ENCODE results near the gene MMP14.
"Not testable (repeated sequence)": the region's sequence is repeated elsewhere in the genome, so short reads cannot be mapped to it uniquely, and the experiment has no call there.

MMP14 gene

DNA sequence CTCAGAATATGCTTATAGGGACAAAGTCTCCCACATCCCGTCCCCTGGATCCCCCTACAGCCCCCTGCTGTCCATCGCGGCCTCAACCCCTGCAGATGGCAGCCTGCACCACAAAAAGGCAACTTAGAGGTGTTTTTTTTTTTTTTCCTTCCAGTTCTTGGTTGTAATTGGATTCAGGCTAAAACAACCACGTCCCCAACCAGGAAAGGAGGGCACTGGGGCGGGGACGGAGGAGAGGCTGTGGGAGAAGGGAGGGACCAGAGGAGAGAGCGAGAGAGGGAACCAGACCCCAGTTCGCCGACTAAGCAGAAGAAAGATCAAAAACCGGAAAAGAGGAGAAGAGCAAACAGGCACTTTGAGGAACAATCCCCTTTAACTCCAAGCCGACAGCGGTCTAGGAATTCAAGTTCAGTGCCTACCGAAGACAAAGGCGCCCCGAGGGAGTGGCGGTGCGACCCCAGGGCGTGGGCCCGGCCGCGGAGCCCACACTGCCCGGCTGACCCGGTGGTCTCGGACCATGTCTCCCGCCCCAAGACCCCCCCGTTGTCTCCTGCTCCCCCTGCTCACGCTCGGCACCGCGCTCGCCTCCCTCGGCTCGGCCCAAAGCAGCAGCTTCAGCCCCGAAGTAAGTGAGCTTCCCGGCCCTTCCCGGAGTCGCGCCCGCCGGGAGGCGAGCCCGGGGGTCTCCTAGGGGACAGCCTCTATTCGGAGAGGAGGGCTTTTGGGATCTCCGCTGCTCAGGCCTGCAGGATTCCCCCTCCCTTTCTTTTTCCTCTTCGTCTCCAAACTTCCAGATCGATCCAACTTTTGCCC, at the start of gene MMP14:
TSS of gene MMP14 (plus strand) at position 285 of the 813 bp plus-strand sequence. CDS start at position 518, 233 bp downstream.
- DNase-seq: no peak

GRCh38 chr14:22786685-22787084, 49.7 kb upstream of the MMP14 start:
- no peak for DNase-seq

DNA sequence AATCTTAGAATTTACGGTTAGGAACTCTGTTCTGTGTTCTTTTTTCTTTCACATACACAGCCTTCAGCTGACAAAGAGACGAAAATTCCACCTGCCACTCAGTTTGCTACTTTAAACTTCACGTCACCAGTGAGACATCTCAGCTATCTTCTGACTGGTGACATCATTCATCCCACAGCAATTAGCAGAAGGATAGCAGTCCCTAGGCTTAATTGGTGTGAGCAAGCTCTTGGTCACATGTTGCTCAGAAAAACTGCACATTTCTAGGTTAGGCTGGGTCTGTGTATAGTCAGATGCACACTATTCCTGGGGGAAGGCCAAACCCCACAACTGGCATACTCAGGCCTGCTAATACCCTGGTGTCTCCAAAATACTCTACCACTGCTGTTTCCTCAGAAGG, 45.1 kb upstream of the MMP14 start:
- no peak for DNase-seq

DNA sequence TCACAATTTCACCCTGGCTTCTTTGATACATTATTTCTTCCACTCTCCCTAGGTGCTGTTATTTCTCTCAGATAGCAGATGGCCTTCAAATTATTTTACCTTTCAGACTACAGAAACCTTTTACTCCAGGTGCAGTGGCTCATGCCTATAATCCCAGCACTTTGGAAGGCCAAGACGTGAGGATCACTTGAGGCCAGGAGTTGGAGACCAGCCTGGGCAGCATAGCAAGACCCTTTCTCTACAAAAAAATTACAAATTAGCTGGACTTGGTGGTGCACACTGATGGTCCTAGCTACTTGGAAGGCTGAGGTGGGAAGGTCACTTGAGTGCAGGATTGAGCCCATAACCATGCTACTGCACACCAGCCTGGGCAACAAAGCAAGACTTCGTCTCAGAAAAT, 44.2 kb upstream of the MMP14 start:
- no peak for DNase-seq

- DNase-seq: not testable (repeated sequence)
These were observed 42.8 kb upstream of the MMP14 start for GRCh38 chr14:22793550-22793949.

- no peak for DNase-seq
These were observed 42.4 kb upstream of the MMP14 start for GRCh38 chr14:22793976-22794375.

DNA sequence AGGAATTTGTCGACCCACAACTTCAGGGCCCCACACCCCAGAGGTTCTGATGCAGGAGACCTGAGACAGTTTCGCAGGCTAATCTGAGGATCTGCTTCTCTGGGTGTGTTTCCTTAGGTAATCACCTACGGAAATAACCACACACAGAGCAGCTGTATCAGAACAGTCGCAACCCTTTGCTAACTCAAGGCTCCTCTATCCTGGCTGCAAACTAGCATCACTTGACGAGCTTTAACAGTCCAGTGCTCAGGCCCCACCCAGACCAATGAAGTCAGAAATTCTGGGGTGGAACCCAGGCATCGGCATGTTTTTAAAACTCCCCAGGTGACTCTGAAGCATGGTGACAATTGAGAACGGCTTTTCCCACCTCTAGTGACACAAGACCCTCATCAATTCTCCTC, 41.8 kb upstream of the MMP14 start:
- no peak for DNase-seq

- DNase-seq: no peak
These were observed 40.2 kb upstream of the MMP14 start for GRCh38 chr14:22796087-22796707.

- DNase-seq: no peak
These were observed 39.1 kb upstream of the MMP14 start for GRCh38 chr14:22797017-22797917.

GRCh38 chr14:22798528-22798927, 37.9 kb upstream of the MMP14 start:
- no peak for DNase-seq

DNA sequence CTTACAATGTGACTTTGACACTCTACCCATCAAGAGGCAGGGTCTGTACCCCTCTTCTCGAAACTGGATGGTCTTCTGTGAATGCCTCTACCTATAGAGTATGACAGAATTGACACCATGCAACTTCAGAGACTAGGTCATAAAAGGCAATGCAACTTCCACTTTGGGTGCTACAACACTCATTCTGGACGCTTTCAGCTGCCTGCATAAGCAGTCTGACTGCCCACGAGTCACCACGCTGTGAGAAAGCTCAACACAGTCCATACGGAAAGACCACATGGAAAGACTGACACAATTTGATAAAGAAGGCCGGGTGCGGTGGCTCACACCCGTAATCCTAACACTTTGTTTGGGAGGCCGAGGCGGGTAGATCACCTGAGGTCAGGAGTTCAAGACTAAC, 36.0 kb upstream of the MMP14 start:
- DNase-seq: no peak

DNA sequence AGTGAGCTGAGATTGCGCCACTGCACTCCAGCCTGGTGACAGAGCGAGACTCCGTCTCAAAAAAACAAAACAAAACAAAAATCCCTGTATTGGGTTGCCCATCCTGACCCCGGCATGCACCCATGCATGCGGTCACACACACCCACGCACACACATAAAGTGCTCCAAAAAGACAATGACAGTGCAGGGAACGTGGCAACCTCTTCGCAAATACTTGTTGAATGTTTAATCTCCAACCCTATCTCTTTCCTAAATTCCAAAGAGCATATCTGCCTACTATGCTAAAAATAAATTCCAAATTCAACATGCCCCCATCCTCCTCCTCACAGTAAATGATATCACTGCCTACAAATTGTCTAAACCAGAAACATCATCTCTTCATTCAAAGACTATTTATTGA, 34.7 kb upstream of the MMP14 start:
- no peak for DNase-seq

DNA sequence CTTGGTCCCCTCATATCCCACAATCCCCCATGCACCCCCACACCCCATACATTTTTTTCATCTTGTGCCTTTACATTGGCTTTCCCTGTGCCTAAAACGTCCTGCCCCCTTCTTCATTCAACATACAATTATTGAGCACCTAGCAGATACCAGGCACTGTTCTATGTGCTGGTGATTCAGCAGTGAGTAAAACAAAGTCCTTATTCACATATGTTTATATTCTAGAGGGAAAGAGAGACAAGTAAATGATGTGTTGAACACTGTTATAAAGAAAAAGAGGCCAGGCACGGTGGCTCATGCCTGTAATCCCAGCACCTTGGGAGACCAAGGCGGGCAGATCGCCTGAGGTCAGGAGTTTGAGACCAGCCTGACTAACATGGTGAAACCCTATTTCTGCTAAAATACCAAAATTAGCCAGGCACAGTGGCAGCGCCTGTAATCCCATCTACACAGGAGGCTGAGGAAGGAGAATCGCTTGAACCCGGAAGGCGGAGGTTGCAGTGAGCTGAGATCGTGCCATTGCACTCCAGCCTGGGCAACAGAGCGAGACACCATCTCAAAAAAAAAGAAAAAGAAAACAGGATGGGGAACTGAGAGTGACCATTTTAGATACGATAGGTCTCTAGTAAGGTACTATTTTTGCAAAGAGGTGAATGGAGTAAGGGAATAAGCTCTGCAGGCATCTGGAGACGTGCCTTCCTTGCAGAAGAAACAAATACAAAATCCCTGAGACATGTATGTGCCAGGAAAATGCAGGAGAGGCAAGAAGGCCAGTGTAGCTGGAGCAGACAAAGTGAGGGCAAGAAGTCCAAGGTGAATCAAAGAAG, 33.3 kb upstream of the MMP14 start:
- no peak for DNase-seq

DNA sequence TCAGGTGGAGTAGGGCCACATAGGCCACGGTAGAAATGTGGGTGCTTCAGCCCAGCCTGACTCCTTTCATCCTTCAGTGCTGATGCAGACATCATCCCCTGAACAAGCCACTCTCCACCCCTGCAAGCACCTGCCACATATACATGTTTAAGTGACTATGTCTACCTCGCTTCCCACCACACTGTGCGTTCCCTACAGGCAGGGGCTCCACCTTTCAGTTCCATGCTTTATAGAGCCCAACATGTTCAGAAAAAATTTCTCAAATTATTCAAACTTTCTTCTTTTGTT, 32.8 kb upstream of the MMP14 start:
- no peak for DNase-seq

DNA sequence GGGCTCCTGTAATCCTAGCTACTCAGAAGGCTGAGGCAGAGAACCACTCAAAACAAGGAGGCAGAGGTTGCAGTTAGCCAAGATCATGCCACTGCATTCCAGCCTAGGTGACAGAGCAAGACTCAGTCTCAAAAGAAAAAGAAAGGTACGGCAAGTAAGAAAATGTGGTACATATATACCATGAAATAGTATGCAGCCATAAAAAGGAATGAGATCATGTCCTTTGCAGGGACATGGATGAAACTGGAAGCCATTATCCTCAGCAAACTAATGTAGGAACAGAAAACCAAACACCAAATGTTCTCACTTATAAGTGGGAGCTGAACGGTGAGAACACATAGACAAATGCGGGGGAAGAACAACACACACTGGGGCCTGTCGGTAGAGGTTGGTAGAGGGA, 31.1 kb upstream of the MMP14 start:
- not testable (repeated sequence) for DNase-seq

DNA sequence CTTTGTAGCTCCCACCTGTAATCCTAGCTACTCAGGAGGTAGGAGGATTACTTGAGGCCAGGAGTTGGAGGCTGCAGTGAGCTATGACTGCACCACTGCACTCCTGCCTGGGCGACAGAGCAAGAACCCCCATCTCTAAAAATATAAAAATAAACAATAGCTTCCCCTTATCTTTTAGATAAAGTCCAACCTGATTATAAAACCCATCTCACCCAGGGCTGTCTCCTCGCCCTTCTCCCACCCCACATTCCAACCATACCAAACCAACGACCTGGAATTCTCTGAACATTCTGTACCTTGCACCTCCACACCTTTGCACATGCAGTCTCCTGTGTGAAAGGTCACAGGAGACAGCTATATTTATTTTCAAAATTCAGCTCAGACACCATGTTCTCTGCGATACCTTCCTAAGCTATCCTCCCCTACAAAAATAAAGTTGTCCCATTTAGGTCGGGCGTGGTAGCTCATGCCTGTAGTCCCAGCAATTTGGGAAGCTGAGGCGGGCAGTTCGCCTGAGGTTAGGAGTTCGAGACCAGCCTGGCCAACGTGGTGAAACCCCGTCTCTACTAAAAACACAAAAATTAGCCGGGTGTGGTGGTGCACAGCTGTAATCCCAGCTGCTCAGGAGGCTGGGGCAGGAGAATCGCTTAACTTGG, 28.8 kb upstream of the MMP14 start:
- DNase-seq: no peak

GRCh38 chr14:22808388-22809209, 27.8 kb upstream of the MMP14 start:
- DNase-seq: no peak

- no peak for DNase-seq
These were observed 24.7 kb upstream of the MMP14 start for GRCh38 chr14:22811722-22812121.

DNA sequence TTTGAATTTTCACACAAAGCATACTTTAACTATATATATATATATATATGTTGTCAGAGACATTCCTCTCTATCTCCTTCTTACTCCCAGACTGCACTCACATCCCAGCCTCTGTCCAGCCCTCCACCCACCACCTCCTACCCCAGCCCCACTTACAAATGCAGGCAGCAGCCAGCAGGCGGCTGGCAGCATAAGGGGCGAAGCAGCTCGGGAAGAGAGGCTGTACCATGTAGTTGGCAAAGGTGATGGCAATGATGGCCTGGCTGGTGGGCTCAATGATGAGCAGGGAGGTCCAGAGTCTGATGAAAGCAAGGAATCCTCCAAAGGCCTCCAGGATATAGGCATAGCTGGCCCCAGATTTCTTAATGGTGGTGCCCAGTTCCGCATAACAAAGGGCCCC, 23.6 kb upstream of the MMP14 start:
- DNase-seq: no peak

DNA sequence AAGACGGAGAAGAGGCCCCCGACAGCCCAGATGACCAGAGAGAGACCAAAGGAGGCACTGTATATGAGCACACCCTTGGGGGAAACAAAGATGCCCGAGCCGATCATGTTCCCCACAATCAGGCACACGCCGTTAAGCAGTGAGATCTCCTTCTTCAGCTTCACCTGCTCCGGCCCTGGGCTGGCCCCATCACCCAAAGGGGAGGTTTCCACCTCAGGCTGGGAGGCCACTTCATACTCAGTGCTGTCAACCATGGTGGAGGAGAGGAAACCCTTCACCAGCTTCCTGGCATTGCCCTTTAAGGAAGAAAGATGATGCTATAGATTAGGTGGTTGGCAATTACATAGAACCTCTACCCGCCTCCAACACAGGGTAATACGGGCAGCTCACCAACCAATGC, 23.2 kb upstream of the MMP14 start:
- DNase-seq: no peak

GRCh38 chr14:22814373-22814772, 22.0 kb upstream of the MMP14 start:
- DNase-seq: no peak

All from NCI-H1930 (cell line).